Panc1 (cell line): ENCODE data around the gene SLC6A12. TPM values are rescaled to one million over a fixed set of nuclear protein-coding genes. Genes with fewer than 3 reads are reported as not detected.

Source experiments
- ATAC-seq: fragments of 200-7000 bp; cut with Tn5 transposase; 2 replicates; pipeline ENCODE4 v1.9.1; 2020; ENCODE audit warnings: mild to moderate bottlenecking, moderate library complexity
- BruUV-seq: library from RNA; stranded (reverse); fragments of 400-500 nt; replicated peaks from 2 replicates; lab custom pipeline; 2021; lab: Mats Ljungman, UMichigan
- CTCF ChIA-PET: fragments of 300-600 bp; sonication (Branson Sonifier 250); formaldehyde crosslinking; loops from one replicate; lab custom pipeline; 2022; ENCODE audit warnings: antibody characterized with exemption; lab: Charles Lee
- POLR2A ChIA-PET: fragments of 300-600 bp; sonication (Branson Sonifier 250); formaldehyde crosslinking; loops from one replicate; lab custom pipeline; 2022; ENCODE audit warnings: antibody characterized with exemption; lab: Charles Lee
- DNase-seq: peaks from one replicate; pipeline ENCODE4 v3.0.0-alpha.2; 2010; ENCODE audit warnings: low read depth, low spot score
- H3K27ac ChIP-seq: 2 replicates; pipeline ENCODE4 v1.5.1; 2011; ENCODE audit warnings: mild to moderate bottlenecking, low read length, inconsistent platforms
- H3K27me3 ChIP-seq: fragments of 200-500 bp; sonication (Bioruptor generic); 2 replicates; pipeline ENCODE4 v1.6.0; 2014; ENCODE audit warnings: low read length, inconsistent platforms; ENCODE audit not compliant: control insufficient read depth, insufficient read depth
- H3K36me3 ChIP-seq: fragments of 200-500 bp; sonication (Bioruptor generic); 2 replicates; pipeline ENCODE4 v1.5.1; 2014; ENCODE audit warnings: inconsistent platforms, mild to moderate bottlenecking, low read length, moderate library complexity; ENCODE audit not compliant: control insufficient read depth, insufficient read depth
- H3K4me1 ChIP-seq: 2 replicates; pipeline ENCODE4 v1.5.1; 2011; ENCODE audit warnings: inconsistent platforms, mild to moderate bottlenecking, low read length, moderate library complexity; ENCODE audit not compliant: control insufficient read depth, insufficient read depth
- H3K4me3 ChIP-seq, 2 experiments: 2 replicates each; pipeline ENCODE4 v1.5.1; 2011 to 2012; ENCODE audit warnings: low read depth in 2 of 2, low read length in 2 of 2, mild to moderate bottlenecking in 2 of 2, inconsistent platforms in 1 of 2, moderate library complexity in 1 of 2
- H3K9me3 ChIP-seq: fragments of 200-500 bp; sonication (Bioruptor generic); 2 replicates; pipeline ENCODE4 v1.5.1; 2014; ENCODE audit warnings: low read depth, mild to moderate bottlenecking, inconsistent platforms, low read length, moderate library complexity; ENCODE audit not compliant: control insufficient read depth, insufficient read depth
- POLR2AphosphoS5 ChIP-seq: IDR thresholded peaks from 2 replicates; pipeline ENCODE4 v1.6.1; 2012; ENCODE audit warnings: mild to moderate bottlenecking, low read depth, low read length, moderate library complexity
- SIN3A ChIP-seq: IDR thresholded peaks from 2 replicates; pipeline ENCODE4 v1.6.1; 2012; ENCODE audit warnings: low read depth, mild to moderate bottlenecking, low read length, moderate library complexity, borderline replicate concordance; ENCODE audit not compliant: insufficient read depth
- TCF7L2 ChIP-seq: IDR thresholded peaks from 2 replicates; pipeline ENCODE4 v1.6.1; 2011; ENCODE audit warnings: mild to moderate bottlenecking, low read depth, low read length, inconsistent platforms
- in situ Hi-C: cut with HindIII; loops from 2 replicates; pipeline ENCODE4 v1.10.0; 2016; ENCODE audit warnings: low sequenced_read_pairs, low pct_unique_long_range_greater_than_20kb
- intact Hi-C: fragments of 100-400 bp; cut with micrococcal nuclease; formaldehyde crosslinking; loops from one replicate; pipeline ENCODE4 v1.10.0; 2022; ENCODE audit not compliant: unreplicated experiment
- total RNA-seq: library from RNA; stranded (reverse); gene quantifications from one replicate; pipeline ENCODE4 v1.2.1, GENCODE V29; 2021; ENCODE audit not compliant: unreplicated experiment
- TF ChIP-seq, protein P1 (sequence below): fragments of 450-650 bp; IDR thresholded peaks from 2 replicates; pipeline ENCODE4 v1.5.1; 2017; ENCODE audit warnings: mild to moderate bottlenecking
- TF ChIP-seq, protein P2 (sequence below), 2 experiments: IDR thresholded peaks; 2 replicates each; pipeline ENCODE4 v1.6.1; 2011 to 2012; ENCODE audit warnings: low read depth in 2 of 2, control low read depth in 1 of 2, low read length in 1 of 2, mild to moderate bottlenecking in 1 of 2, moderate library complexity in 1 of 2; ENCODE audit not compliant: insufficient read depth in 1 of 2

SLC6A12 gene
- total RNA-seq, 1 experiment from 2014 or later = 1.0 TPM

DNA sequence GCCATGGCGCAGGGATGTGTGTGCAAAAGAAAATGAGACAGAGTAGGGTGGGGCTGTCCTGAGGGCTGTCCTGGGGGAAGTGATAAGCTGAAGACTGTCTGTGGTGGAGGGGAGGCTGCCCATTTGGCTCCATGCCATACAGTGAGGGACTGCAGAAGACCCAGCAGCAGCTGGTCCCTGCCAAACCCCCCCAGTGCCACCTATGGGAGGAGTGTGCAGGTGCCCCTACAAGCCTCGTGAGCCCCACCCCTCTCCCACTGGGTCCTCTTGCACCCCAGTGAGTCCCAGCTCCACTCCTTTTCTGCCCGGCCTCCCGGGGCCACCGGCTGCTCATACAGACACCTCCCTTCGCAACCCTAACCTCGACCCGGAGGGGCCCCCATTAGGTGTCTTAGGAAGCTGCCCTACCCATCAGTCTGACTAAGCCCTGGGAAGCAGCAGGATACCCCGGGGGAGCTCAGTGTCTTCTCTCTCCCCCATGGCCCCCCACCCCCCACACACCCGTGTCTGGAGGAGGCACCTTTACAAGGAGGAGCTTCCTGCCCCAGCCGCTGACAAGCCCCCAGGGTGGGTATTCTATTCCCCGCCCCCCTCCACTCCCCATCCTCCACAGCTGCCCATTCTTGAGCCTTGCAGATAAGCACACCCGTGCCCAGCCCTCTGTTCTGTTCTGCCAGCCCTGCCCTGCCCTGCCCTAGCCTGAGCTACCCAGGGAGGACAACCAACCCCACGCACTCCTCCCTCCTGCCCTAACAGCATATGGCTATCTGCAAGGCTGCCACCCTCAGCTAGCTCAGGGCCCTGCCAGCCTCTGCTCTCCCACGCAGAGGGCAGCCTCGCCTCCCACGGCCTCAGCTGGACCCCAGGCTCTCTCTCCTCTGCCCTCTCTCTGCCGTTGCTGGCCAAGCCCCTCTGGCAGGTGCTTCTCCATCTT lies 41.9 kb downstream of the SLC6A12 start:
- no peak overlapping the region for H3K27ac ChIP-seq
- H3K9me3 ChIP-seq = no peaks in the 10 kb centered on the region
- no peaks in the 10 kb centered on the region for H3K27me3 ChIP-seq
- peaks cover 3% of the 10 kb centered on the region; the same call in 1 of the 2 replicates for H3K4me1 ChIP-seq
- in situ Hi-C loops (no loop called here), intact Hi-C loops (no loop called here)
- DNase-seq (no peak), ATAC-seq (no peak)
- BruUV-seq = no TSS peak
- POLR2A ChIA-PET = no interaction called here
- TF ChIP-seq, protein P1, sequence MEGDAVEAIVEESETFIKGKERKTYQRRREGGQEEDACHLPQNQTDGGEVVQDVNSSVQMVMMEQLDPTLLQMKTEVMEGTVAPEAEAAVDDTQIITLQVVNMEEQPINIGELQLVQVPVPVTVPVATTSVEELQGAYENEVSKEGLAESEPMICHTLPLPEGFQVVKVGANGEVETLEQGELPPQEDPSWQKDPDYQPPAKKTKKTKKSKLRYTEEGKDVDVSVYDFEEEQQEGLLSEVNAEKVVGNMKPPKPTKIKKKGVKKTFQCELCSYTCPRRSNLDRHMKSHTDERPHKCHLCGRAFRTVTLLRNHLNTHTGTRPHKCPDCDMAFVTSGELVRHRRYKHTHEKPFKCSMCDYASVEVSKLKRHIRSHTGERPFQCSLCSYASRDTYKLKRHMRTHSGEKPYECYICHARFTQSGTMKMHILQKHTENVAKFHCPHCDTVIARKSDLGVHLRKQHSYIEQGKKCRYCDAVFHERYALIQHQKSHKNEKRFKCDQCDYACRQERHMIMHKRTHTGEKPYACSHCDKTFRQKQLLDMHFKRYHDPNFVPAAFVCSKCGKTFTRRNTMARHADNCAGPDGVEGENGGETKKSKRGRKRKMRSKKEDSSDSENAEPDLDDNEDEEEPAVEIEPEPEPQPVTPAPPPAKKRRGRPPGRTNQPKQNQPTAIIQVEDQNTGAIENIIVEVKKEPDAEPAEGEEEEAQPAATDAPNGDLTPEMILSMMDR = no peak
- no peak for TF ChIP-seq TCF7L2
- no peak for TF ChIP-seq POLR2AphosphoS5
- TF ChIP-seq, protein P2, sequence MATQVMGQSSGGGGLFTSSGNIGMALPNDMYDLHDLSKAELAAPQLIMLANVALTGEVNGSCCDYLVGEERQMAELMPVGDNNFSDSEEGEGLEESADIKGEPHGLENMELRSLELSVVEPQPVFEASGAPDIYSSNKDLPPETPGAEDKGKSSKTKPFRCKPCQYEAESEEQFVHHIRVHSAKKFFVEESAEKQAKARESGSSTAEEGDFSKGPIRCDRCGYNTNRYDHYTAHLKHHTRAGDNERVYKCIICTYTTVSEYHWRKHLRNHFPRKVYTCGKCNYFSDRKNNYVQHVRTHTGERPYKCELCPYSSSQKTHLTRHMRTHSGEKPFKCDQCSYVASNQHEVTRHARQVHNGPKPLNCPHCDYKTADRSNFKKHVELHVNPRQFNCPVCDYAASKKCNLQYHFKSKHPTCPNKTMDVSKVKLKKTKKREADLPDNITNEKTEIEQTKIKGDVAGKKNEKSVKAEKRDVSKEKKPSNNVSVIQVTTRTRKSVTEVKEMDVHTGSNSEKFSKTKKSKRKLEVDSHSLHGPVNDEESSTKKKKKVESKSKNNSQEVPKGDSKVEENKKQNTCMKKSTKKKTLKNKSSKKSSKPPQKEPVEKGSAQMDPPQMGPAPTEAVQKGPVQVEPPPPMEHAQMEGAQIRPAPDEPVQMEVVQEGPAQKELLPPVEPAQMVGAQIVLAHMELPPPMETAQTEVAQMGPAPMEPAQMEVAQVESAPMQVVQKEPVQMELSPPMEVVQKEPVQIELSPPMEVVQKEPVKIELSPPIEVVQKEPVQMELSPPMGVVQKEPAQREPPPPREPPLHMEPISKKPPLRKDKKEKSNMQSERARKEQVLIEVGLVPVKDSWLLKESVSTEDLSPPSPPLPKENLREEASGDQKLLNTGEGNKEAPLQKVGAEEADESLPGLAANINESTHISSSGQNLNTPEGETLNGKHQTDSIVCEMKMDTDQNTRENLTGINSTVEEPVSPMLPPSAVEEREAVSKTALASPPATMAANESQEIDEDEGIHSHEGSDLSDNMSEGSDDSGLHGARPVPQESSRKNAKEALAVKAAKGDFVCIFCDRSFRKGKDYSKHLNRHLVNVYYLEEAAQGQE (IDR thresholded peaks at IDR 0.05; ENCODE audit: insufficient read depth in 1 of 2, low read depth in 2 of 2, low read length in 1 of 2) = no peak
- no peak for TF ChIP-seq SIN3A
- H3K36me3 ChIP-seq = no peaks in the 10 kb centered on the region
- CTCF ChIA-PET = no interaction called here
- H3K4me3 ChIP-seq = no peak overlapping the region

DNA sequence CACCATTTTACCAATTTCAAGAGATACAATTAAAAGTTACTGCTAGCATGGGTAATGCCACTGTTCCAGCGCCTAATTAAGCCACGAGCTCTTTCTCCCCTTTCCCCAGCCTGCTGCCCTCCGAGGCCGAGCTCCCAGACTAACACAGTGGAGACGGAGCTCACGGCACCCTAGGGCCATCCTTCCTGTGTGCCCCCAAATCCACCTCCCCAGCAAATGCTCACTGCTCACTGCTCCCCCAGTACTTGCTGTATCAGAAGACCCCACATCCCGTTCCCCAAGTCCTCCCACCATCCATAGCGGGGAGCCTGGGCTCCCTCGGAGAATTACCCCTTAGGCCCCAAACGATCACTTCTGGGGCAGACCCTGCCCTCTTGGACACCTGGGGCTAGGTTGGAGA lies 42.7 kb downstream of the SLC6A12 start:
- Histone ChIP-seq H3K4me3 (no peak overlapping the region), H3K9me3 (no peaks in the 10 kb centered on the region), H3K4me1 (peaks cover 3% of the 10 kb centered on the region; the same call in 1 of the 2 replicates), H3K36me3 (no peaks in the 10 kb centered on the region), H3K27me3 (no peaks in the 10 kb centered on the region), H3K27ac (no peak overlapping the region)
- CTCF ChIA-PET = no interaction called here
- no peak for TF ChIP-seq TCF7L2
- TF ChIP-seq, protein P2 (IDR thresholded peaks at IDR 0.05; ENCODE audit: insufficient read depth in 1 of 2, low read depth in 2 of 2, low read length in 1 of 2) = no peak
- no peak for TF ChIP-seq POLR2AphosphoS5
- TF ChIP-seq SIN3A = no peak
- TF ChIP-seq, protein P1 = no peak
- DNase-seq = no peak
- in situ Hi-C loops (no loop called here), intact Hi-C loops (no loop called here)
- ATAC-seq = no peak
- POLR2A ChIA-PET = no interaction called here
- no TSS peak for BruUV-seq
